HL-60/S4 treated with retinoic acid at 250 ng/mL for 4 days and 3 days (cell line): ENCODE data around the gene PNN.
"Not testable (repeated sequence)": the region's sequence is repeated elsewhere in the genome, so short reads cannot be mapped to it uniquely, and the experiment has no call there.

Experiments
- in situ Hi-C: fragments of 300-500 bp; cut with MboI; formaldehyde crosslinking; loops from 2 replicates; pipeline ENCODE4 v1.7.0; 2022; ENCODE audit warnings: low sequenced_read_pairs

Gene PNN

DNA sequence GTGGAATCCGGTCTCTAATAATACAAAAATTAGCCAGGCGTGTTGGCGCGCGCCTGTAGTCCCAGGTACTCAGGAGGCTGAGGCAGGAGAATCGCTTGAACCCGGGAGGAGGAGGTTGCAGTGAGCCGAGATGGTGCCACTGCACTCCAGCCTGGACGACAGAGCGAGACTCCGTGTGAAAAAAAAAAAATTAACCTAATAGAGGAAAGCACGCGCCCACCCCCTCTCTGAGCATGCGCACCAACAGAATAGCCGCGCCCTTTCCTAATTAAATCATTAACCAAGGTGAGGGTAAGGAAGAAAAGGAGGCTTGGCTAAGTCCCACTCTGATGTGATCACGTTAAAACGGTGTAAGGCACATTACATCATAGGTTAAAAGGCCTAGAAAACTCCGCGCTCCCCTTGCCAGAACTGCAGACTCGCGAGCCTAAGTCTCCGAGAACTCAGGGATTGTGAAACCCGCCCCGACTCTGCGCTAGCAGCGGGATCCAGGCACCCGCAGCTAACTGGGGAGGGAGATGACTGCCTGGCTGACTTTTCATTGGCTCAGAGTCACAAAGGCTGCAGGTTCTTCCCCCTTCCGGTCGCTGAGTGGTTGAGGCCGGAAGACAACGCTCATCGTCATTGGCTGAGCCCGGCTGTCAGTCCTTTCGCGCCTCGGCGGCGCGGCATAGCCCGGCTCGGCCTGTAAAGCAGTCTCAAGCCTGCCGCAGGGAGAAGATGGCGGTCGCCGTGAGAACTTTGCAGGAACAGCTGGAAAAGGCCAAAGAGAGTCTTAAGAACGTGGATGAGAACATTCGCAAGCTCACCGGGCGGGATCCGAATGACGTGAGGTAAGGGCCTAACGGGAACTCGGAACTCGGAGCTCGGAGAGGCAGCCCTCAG, at the start of gene PNN:
TSS of gene PNN (plus strand) at position 695 of the 885 bp plus-strand sequence. CDS start at position 721, 26 bp downstream.
- in situ Hi-C loops: no loop called here

DNA sequence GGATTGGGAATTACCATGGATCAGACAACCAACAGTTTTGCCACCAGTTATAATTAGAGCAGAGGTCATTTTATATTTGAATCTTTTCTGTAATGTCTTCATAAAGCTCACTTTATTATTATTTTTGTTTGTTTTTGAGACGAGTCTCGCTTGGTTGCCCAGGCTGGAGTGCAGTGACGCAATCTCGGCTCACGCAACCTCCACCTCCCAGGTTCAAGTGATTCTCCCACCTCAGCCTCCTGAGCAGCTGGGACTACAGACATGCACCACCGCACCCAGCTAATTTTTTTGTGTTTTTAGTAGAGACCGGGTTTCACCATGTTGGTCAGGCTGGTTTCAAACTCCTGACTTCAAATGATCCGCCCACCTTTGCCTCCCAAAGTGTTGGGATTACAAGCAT, 37.2 kb upstream of the PNN start:
- in situ Hi-C loops: not testable (repeated sequence)

DNA sequence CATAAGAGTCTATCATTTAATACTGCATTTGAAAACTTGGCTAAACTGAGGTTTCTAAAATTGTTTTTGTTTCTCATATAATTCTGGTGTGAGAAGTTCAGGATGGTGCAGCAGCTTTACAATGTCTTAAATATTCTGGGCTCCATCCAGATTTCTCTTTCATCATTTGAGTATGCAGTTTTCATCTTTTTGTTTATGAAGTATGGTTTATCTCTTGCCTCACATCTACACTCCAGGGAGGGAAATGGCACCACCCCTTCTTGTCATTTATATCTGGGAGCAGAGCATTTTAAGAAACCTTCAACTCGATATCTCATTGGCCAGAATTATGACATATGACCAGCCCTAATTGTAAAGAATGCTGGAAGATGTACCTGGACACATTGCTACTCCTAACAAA, 36.6 kb upstream of the PNN start:
- in situ Hi-C loops: no loop called here

DNA sequence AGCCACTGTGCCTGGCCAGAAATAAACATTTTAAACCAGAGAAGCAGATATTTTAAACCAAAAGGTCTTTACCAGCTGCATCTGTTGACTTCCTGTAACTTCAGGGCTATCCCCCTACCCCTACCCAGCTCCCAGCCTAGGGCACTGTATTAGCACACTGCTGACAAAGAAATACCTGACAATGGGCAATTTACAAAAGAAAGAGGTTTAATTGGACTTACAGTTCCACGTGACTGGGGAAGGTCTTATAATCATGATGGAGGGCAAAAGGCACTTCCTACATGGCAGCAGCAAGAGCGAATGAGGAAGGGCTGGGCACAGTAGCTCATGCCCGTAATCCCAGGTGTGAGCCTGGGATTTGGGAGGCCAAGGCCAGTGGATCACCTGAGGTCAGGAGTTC, 34.9 kb upstream of the PNN start:
- in situ Hi-C loops: no loop called here

DNA sequence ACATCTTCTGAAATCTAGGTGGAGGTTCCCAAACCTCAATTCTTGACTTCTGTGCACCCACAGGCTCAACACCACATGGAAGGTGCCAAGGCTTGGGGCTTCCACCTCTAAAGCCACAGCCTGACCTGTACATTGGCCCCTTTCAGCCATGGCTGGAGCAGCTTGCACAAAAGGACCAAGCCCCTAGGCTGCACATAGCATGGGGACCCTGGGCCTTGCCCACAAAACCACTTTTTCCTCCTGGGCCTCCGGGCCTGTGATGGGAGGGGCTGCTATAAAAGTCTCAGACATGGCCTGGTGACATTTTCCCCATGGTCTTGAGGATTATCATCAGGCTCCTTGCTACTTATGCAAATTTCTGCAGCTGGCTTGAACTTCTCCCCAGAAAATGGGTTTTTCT, 33.4 kb upstream of the PNN start:
- in situ Hi-C loops: not testable (repeated sequence)

DNA sequence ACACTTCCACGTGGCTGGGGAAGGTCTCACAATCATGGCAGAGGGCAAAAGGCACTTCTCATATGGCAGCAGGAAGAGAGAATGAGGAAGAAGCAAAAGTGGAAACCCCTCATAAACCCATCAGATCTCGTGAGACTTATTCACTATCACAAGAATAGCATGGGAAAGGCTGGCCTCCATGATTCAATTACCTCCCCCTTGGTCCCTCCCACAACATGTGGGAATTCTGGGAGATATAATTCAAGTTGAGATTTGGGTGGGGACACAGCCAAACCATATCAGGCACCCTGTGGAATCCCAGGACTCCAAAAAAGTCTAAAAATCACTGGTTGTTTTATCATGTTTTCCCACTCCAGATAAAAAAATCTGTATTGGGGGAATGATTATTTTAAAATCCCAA, 31.8 kb upstream of the PNN start:
- in situ Hi-C loops: not testable (repeated sequence)

DNA sequence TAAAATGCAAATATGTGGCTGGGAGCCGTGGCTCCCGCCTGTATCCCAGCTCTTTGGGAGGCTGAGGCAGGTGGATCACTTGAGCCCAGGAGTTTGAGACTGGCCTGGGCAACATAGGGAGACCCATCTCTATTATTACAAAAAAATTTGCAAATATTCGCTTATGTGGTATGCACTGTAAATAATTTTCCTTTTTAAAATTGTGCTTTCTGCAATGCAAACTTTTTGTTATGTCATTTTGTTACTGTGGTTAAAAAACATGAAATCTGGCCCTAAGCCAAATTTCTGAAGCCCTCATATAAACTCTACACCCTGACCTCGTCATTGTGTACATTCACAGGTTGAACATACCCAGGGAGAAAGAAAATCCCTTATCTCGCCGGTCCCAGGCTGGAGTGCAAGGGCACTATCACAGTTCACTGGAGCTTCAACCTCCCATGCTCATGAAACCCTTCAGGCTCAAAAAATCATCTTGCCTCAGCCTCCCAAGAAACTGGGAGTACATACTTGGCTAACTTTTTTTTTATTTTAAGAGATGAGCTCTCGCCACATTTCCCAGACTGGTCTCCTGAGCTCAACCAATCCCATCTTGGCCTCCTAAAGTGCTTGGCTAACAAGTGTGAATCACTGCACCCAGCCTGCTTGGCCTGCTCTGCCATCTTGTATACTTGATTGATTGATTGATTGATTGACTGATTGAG, 29.6 kb upstream of the PNN start:
- in situ Hi-C loops: no loop called here

DNA sequence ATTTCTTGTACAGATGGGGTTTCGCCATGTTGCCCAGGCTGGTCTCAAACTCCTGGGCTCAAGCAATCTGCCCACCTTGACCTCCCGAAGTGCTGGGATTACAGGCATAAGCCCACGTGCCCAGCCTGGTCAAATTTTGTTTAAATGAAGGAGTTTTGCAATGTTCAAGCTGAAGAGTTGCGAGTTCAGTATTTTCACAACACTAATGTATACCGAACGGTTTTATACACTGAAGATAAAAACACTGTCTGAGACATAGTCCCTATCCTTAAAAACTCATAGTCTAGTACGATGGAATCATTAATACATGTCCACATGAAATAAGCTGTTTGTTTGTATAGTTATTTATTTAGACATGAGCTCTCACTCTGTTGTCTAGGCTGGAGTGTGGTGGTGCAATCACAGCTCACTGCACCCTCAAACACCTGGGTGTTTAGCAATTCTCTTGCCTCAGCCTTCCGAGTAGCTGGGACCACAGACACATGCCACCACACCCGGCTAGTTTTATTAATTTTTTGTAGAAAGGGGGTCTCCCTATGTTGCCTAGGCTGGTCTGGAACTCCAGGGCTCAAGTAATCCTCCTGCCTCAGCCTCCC, 20.4 kb upstream of the PNN start:
- in situ Hi-C loops: no loop called here

DNA sequence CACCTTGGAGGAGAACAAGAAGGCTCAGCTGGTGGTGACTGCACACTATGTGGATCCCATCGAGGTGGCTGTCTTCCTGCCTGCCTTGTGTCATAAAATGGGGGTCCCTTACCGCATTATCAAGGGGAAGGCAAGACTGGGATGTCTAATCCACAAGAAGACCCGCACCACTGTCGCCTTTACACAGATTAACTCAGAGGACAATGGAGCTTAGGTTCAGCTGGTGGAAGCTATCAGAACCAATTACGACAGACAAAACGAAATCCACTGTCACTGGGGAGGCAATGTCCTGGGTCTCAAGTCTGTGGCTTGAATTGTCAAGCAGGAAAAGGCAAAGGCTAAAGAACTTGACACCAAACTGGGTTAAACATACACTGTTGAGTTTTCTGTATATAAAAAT, 17.6 kb upstream of the PNN start:
- in situ Hi-C loops: no loop called here

DNA sequence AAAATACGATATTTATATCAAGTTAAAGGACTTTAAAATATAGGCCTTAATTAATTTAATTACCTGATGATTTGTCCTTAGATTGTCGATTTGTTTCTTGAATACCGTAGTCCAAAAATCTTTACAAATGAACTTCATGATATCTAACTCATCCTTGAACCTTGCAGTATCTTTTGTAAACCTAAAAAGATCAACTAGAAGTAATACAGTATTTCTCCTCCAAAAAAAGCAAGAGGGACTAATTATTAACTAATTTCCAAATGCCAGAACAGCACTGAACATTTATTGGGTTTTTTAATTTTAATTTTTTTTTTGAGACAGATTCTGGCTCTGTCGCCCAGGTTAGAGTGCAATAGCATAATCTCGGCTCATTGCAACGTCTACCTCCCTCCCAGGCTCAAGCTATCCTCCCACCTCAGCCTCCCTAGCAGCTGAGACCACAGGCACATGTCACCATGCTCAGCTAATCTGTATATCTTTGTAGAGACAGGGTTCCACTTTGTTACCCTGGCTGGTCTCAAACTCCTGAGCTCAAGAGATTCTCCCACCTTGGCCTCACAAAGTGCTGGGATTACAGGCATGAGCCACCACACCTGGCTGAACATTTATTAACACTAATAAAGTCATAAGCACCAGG, 16.7 kb upstream of the PNN start:
- in situ Hi-C loops: no loop called here

DNA sequence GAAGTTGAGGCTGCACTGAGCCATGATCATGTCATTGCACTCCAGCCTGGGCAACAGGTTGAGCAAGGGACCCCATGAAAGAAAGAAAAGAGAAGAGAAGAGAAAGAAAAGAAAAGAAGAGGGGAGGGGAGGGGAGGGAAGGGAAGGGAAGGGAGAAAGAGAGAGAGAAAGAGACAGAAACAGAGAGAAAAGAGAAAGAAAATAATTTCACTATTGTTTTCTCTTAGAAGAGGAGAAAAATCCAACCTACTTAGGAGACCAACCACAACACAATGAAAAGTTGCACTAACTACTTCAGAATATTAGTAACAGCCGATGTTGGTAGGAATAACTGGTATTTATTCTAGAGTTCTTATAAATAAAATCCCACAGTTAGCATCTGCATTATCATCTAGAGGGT, 14.6 kb upstream of the PNN start:
- in situ Hi-C loops: no loop called here

DNA sequence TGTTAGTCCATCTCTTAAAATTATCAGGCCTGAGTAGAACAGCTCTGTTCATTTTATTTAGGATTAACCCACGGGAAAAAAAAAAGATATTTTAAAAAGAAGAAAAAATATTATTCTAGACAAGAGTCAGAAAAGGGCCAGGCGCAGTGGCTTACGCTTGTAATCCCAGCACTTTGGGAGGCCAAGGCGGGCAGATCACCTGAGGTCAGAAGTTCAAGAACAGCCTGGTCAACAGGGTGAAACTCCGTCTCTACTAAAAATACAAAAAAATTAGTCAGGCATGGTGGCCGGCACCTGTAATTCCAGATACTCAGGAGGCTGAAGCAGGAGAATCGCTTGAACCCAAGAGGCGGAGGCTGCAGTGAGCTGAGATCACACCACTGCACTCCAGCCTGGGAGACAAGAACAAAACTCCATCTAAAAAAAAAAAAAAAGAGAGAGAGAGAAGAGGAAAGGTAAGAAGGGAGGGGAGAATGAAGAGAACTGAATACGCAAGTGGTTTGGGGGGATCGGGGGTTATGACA, 7.2 kb upstream of the PNN start:
- in situ Hi-C loops: not testable (repeated sequence)

DNA sequence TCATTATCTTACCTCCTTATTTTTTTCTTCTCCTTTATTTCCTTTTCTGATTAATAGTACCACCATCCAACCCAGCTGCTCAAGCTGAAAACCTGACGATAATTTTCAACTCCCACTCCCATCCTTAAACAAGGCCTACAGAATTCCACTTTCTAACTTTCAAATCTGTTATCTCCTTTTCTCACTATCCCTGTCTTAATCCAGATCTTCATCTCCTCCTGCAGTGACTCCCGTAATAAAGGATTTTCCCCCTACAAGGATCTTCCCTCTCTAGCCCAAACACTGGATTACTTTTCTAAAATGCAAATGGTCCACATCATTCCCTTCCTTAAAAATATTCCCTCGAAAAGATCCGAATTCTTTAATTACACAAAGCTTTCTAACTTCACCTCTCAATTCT, 6.5 kb upstream of the PNN start:
- in situ Hi-C loops: no loop called here

DNA sequence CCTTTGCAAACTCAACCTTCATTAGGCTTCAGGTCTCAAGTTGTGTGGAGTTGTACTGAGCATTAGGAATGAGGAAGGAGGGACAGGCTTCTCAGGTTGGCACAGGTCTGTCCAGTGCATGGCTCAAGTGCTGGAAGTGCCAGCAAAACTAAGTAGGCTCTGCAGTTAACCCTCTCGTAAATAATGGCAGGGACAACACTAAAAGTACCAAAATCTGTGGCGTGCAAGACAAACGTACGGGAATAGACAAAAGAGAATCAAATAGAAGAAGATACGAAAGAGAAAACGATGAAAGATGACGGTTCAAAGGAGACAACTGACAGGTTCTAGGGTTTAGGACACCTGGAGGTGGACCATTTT, 5.5 kb upstream of the PNN start:
- in situ Hi-C loops: no loop called here

DNA sequence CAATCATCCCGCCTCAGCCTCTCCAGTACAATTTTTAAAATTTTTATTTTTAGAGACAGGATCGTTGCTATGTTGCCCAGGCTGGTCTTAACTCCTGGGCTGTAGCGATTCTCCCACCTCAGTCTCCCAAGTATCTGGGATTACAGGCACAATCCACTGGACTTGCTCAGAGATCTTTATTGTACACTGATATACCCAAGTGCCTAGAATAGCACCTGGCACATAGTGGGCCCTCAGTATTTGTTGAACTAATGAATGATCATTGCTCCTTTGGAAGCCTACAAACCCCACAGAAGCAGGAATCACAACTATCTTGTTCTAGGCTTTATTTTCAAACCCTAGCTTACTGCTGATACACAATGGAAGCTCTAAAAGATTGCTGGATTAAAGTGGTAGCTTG, 1.9 kb upstream of the PNN start:
- in situ Hi-C loops: no loop called here

DNA sequence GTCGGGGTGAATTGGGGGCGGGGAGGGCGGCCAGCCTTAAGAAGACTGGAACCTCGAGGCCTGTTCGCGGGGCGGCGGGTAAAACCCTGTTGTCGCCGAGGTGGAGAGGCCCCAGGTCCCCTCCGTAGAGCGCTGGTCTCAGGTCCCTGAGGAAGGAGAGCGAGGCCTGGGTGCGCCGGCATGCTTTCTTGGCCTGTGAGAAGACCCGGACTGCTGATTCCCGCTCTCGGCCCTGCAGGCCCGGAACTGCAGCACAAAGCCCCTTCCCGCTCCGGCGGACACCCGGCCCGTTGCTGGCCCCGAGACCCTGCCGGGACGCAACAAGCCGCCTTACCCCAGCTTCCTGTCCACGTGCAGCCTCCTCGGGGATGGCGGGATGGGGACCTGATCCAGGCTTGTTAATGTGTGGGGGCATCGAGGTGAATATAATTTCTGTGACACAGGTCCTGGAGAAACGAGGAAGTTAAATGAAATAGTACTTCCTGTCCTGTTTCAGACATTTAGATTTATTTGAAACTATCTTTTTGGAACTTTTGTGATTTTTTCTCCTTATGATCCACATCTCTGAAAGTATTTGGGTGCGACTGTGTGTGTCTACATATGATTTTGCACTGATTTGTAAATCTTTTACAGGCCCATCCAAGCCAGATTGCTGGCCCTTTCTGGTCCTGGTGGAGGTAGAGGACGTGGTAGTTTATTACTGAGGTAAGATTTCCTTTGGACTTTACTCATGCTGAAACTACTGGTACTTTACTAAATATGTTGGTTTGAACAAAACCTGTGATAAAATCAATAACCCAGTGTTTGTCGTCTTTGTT, 600 bp downstream of the PNN start:
- in situ Hi-C loops: no loop called here

DNA sequence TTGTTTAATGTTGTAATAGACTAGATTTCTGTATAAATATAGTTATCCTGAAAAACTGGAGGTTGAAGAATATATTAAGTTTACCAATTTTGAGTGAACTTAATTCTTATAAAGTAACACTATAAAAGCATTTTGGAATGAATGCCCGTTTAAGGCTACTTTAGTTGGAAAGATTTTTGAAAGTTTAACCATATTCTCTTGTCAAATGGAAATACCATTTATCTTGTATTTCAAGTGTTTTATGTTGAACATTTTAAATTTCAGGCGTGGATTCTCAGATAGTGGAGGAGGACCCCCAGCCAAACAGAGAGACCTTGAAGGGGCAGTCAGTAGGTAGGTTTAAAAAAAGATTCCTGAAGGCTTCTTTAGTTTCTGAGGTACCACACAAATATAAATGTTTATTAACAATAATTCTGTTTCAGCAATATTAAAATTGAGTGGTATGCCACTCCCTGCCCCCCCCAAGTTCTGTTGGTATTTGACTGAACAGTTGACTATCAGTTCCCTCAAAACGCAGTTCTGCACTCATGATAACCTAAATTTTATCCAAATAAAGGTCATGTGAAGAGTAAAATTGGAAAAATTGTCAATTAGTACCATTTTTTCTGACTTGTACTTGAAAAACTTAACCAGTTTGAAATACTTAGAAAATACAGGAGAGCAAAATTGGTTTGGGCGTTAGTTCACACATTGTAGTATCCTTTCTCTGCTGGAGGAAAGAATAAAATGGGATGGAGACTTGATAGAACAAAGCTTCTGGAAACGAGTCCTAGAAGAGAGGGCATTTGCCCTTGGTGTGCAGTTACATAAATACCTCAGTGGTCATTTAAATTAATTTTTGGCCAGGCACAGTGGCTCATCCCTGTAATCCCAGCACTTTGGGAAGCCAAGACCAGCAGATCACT, 1.5 kb downstream of the PNN start:
- in situ Hi-C loops: no loop called here

DNA sequence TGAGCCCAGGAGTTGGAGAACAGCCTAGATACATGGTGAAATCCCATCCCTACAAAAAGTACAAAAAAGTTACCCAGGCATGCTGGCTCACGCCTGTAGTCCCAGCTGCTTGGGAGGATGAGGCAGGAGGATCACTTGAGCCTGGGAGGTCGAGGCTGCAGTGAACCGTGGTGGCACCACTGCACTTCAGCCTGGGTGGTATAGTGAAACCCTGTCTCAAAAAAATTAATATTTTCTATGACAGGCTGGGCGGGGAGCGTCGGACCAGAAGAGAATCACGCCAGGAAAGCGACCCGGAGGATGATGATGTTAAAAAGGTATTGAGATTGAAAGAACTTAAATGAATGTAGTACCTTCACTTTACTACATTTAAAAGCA, 2.1 kb downstream of the PNN start:
- in situ Hi-C loops: no loop called here

DNA sequence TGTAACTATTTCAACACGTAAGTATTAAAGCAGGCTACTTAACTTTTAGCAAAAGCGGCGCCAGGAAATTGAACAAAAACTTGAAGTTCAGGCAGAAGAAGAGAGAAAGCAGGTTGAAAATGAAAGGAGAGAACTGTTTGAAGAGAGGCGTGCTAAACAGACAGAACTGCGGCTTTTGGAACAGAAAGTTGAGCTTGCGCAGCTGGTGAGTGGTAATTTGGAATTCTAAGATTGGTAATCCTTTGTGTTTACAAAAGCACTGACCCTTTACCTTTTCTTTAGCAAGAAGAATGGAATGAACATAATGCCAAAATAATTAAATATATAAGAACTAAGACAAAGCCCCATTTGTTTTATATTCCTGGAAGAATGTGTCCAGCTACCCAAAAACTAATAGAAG, 4.0 kb downstream of the PNN start:
- in situ Hi-C loops: no loop called here

DNA sequence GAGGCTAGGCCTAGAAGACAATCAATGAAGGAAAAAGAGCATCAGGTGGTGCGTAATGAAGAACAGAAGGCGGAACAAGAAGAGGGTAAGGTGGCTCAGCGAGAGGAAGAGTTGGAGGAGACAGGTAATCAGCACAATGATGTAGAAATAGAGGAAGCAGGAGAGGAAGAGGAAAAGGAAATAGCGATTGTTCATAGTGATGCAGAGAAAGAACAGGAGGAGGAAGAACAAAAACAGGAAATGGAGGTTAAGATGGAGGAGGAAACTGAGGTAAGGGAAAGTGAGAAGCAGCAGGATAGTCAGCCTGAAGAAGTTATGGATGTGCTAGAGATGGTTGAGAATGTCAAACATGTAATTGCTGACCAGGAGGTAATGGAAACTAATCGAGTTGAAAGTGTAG, 5.5 kb downstream of the PNN start:
- in situ Hi-C loops: no loop called here
